ENCODE results near the gene BUD13.

- no peak for TF ChIP-seq CTCF (optimal IDR thresholded peaks at IDR 0.05 in 1 of 3, IDR thresholded peaks at IDR 0.05 in 1 of 3, conservative IDR thresholded peaks at IDR 0.05 in 1 of 3; ENCODE audit: extremely low read depth in 1 of 3, insufficient read depth in 2 of 3, low read length in 3 of 3)
- no peak for TF ChIP-seq EZH2 (IDR thresholded peaks at IDR 0.05; ENCODE audit: low read length)
These were observed 16.2 kb upstream of the BUD13 start for GRCh38 chr11:116788975-116789374.
